ENCODE results near the gene CSNK2A2.

CSNK2A2 gene

GRCh38 chr16:58110571-58111301 lies 87.2 kb downstream of the CSNK2A2 start:
- no peak for DNase-seq (ENCODE audit: low spot score)

- DNase-seq (ENCODE audit: low spot score) = no peak
Measured at GRCh38 chr16:58109881-58110280, 88.0 kb downstream of the CSNK2A2 start.

DNA sequence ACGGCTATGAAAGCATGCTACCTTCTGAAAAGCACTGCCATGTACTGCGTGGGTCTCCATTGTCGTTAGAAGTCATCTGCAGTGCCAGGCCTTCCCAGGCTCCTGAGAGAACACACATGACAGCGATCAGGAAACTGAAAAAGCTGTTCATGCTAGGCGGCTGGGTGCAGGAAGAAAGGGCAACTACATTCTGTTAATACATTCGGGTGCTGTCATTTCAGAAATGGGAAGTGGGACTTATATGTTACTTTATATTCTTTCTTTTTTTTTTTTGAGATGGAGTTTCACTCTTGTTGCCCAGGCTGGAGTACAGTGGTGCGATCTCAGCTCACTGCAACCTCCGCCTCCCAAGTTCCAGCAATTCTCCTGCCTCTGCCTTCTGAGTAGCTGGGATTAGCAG lies 88.6 kb downstream of the CSNK2A2 start:
- DNase-seq (ENCODE audit: low spot score) = no peak

All from kidney capillary endothelial cell (primary cell).